Measurements from ENCODE around the gene SLC28A3. TPM values are rescaled to one million over a fixed set of nuclear protein-coding genes. Genes with fewer than 3 reads are reported as not detected.

The SLC28A3 gene
- total RNA-seq, 1 experiment from 2014 or later: not detected

DNA sequence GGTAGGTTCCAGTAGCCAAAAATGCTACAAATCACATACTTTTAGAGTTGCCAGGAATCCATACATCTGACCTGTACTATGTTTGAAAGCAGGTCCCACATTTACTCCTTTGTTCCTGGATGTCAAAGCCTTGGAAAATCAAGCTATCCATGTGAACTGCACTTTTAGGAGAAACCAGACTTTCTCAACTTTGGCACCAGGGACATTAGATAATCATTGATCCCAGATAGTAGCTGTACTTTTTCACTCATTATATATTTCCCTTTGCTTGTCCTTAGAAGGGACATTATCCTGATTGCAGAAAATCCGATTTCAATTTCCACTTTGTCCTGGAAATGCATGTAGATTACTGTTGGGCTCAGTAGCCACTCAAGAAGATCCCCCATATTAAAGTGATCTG is 44.1 kb upstream of the SLC28A3 start:
- DNase-seq (ENCODE audit: low read depth, low spot score) (no peak), ATAC-seq (no peak)
- no peaks in the 10 kb centered on the region for H3K9me3 ChIP-seq (ENCODE audit: control insufficient read depth, insufficient read depth, low read depth, low read length)
- ChIA-PET CTCF (no interaction called here), POLR2A (no interaction called here)
- H3K27me3 ChIP-seq (ENCODE audit: control insufficient read depth, insufficient read depth, low read length): no peaks in the 10 kb centered on the region
- no peak overlapping the region for H3K4me3 ChIP-seq (ENCODE audit: low read depth in 2 of 2, low read length in 2 of 2)
- no peaks in the 10 kb centered on the region for H3K4me1 ChIP-seq (ENCODE audit: control insufficient read depth, insufficient read depth, low read length)
- in situ Hi-C loops (cut with HindIII; ENCODE audit: low pct_unique_long_range_greater_than_20kb, low sequenced_read_pairs): no loop called here
- H3K27ac ChIP-seq (ENCODE audit: low read length): no peak overlapping the region
- intact Hi-C loops (cut with micrococcal nuclease; ENCODE audit: unreplicated experiment): no loop called here
- TF ChIP-seq, protein P1, sequence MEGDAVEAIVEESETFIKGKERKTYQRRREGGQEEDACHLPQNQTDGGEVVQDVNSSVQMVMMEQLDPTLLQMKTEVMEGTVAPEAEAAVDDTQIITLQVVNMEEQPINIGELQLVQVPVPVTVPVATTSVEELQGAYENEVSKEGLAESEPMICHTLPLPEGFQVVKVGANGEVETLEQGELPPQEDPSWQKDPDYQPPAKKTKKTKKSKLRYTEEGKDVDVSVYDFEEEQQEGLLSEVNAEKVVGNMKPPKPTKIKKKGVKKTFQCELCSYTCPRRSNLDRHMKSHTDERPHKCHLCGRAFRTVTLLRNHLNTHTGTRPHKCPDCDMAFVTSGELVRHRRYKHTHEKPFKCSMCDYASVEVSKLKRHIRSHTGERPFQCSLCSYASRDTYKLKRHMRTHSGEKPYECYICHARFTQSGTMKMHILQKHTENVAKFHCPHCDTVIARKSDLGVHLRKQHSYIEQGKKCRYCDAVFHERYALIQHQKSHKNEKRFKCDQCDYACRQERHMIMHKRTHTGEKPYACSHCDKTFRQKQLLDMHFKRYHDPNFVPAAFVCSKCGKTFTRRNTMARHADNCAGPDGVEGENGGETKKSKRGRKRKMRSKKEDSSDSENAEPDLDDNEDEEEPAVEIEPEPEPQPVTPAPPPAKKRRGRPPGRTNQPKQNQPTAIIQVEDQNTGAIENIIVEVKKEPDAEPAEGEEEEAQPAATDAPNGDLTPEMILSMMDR (IDR thresholded peaks at IDR 0.05): no peak
- TF ChIP-seq POLR2AphosphoS5 (IDR thresholded peaks at IDR 0.05; ENCODE audit: low read depth, low read length) (no peak), SIN3A (IDR thresholded peaks at IDR 0.05; ENCODE audit: borderline replicate concordance, insufficient read depth, low read depth, low read length) (no peak), TCF7L2 (IDR thresholded peaks at IDR 0.05; ENCODE audit: low read depth, low read length) (no peak)
- TF ChIP-seq, protein P2, sequence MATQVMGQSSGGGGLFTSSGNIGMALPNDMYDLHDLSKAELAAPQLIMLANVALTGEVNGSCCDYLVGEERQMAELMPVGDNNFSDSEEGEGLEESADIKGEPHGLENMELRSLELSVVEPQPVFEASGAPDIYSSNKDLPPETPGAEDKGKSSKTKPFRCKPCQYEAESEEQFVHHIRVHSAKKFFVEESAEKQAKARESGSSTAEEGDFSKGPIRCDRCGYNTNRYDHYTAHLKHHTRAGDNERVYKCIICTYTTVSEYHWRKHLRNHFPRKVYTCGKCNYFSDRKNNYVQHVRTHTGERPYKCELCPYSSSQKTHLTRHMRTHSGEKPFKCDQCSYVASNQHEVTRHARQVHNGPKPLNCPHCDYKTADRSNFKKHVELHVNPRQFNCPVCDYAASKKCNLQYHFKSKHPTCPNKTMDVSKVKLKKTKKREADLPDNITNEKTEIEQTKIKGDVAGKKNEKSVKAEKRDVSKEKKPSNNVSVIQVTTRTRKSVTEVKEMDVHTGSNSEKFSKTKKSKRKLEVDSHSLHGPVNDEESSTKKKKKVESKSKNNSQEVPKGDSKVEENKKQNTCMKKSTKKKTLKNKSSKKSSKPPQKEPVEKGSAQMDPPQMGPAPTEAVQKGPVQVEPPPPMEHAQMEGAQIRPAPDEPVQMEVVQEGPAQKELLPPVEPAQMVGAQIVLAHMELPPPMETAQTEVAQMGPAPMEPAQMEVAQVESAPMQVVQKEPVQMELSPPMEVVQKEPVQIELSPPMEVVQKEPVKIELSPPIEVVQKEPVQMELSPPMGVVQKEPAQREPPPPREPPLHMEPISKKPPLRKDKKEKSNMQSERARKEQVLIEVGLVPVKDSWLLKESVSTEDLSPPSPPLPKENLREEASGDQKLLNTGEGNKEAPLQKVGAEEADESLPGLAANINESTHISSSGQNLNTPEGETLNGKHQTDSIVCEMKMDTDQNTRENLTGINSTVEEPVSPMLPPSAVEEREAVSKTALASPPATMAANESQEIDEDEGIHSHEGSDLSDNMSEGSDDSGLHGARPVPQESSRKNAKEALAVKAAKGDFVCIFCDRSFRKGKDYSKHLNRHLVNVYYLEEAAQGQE (IDR thresholded peaks at IDR 0.05; ENCODE audit: insufficient read depth in 1 of 2, low read depth in 2 of 2, low read length in 1 of 2): no peak
- H3K36me3 ChIP-seq (ENCODE audit: control insufficient read depth, insufficient read depth, low read length): no peaks in the 10 kb centered on the region
- BruUV-seq (replicated peaks): no TSS peak

DNA sequence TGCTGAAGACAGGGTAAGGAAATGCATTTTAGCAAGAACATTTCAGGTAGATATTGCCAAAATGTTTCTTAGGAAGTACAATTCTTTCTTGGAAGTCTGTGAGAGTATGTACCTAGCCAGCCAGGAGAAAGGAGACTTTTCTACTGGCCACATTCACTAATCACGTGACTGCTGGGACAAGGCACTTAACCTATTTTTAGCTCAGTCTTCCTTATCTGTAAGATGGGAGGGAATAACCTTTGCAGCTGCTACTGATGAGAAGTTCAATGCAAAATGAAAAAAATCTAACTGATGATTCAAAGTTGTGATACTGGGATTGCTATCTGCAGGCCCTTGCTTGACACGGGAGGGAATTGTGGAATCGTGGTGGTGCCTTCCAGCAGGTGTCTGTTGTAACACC is 42.6 kb upstream of the SLC28A3 start:
- intact Hi-C loops (cut with micrococcal nuclease; ENCODE audit: unreplicated experiment): no loop called here
- ChIA-PET CTCF (no interaction called here), POLR2A (no interaction called here)
- ATAC-seq (no peak), DNase-seq (ENCODE audit: low read depth, low spot score) (no peak)
- Histone ChIP-seq H3K27me3 (ENCODE audit: control insufficient read depth, insufficient read depth, low read length) (no peaks in the 10 kb centered on the region), H3K4me3 (ENCODE audit: low read depth in 2 of 2, low read length in 2 of 2) (no peak overlapping the region), H3K27ac (ENCODE audit: low read length) (no peak overlapping the region), H3K36me3 (ENCODE audit: control insufficient read depth, insufficient read depth, low read length) (no peaks in the 10 kb centered on the region), H3K9me3 (ENCODE audit: control insufficient read depth, insufficient read depth, low read depth, low read length) (no peaks in the 10 kb centered on the region), H3K4me1 (ENCODE audit: control insufficient read depth, insufficient read depth, low read length) (no peaks in the 10 kb centered on the region)
- no TSS peak for BruUV-seq (replicated peaks)
- TF ChIP-seq, protein P1 (IDR thresholded peaks at IDR 0.05): no peak
- TF ChIP-seq TCF7L2 (IDR thresholded peaks at IDR 0.05; ENCODE audit: low read depth, low read length) (no peak), POLR2AphosphoS5 (IDR thresholded peaks at IDR 0.05; ENCODE audit: low read depth, low read length) (no peak), SIN3A (IDR thresholded peaks at IDR 0.05; ENCODE audit: borderline replicate concordance, insufficient read depth, low read depth, low read length) (no peak)
- TF ChIP-seq, protein P2 (IDR thresholded peaks at IDR 0.05; ENCODE audit: insufficient read depth in 1 of 2, low read depth in 2 of 2, low read length in 1 of 2): no peak
- in situ Hi-C loops (cut with HindIII; ENCODE audit: low pct_unique_long_range_greater_than_20kb, low sequenced_read_pairs): no loop called here
